ENCODE measurements around the gene PRKAG2.
"Not testable (repeated sequence)": the region's sequence is repeated elsewhere in the genome, so short reads cannot be mapped to it uniquely, and the experiment has no call there.

PRKAG2 gene

DNA sequence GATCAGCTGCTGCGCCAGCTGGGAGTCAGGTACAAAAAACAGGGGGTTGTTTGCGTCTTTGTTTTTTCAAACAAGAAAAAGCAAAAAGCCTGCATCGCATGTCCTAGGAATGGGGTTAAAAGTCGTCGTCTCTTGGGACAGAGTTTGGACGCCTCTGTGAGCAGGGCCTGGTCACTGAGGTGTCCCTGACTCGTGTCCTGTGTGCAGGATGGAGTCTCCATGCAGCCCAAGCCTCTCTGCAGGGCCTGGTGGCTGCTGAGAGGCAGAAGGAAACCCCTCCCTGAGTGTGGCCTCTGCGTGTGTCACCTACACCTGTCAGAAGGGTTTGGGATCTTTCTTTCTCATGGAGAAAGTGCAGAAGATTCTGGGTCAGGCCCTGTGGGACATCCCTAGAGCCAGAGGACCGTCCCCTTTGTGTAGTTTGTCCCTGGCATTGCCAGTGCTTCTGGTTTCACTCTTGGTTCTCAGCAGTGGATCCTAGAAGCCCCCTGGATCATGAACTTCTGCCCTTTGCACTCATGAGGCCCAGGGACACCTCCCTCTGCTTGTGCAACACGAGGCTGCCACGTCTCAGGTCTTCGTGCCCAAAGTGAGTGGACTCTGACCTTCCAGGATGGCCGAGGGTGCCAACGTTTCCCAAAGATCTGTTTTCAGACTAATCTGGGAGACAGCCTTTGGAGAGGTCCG, 75.0 kb downstream of the PRKAG2 start:
- no peak for DNase-seq (ENCODE audit: low read depth in 2 of 2)

DNA sequence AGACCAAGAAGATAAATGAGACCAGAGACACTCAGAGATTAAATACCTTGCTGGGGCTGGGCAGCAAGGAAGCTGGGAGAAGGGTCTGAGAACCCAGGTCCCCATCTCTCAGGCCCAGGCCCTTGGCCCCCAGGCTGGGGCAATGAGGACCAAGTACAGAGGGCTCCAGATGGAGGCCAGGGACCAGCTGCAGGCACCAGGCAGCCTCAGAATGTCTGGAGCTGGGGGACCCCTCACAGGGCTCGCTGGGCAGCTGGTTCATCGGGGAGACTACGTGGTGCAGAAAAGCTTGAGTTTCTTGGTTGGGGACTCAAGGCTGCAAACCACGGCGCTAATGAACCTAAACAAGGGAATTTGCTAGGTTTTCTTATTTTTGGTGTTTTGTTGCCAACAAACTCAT, 75.6 kb downstream of the PRKAG2 start:
- DNase-seq (ENCODE audit: low read depth in 2 of 2): no peak

DNA sequence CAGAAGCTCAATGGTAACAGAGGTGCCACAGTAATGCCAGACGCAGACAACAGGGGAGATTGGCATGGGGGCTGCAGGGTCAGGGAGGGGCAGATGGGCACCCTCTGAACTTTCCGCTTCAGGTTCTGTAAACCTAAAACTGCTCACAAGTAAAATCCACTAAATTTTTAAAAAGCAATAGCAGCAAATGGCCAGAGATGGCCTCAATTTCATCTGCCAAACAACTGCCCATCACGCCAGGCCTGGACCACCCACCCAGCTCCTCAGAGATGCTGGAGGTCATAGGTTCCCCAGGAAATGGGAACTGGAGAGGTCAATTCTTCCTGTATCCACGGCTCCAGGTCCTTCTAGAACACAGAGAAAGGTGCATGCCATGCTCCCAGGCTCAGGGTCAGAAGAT, 76.1 kb downstream of the PRKAG2 start:
- no peak for DNase-seq (ENCODE audit: low read depth in 2 of 2)

DNA sequence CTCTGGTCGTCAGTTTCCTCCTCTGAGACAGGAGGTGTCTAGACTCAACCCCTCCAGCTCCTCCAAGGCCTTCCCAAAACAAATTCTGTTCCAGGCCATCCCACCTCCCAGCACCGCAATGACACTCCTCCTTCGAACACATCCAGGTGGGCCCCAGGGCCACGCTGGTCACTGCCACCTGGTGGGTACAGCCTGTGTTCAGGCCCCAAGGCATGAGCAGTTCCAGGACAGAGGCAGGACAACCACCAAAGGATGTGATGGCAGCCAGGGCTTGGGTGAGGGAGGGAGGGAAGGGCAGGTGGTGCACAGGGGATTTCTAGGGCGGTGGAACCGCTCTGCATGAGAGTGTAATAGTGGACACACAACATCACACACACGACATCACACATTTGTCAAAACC, 76.5 kb downstream of the PRKAG2 start:
- DNase-seq (ENCODE audit: low read depth in 2 of 2): no peak

DNA sequence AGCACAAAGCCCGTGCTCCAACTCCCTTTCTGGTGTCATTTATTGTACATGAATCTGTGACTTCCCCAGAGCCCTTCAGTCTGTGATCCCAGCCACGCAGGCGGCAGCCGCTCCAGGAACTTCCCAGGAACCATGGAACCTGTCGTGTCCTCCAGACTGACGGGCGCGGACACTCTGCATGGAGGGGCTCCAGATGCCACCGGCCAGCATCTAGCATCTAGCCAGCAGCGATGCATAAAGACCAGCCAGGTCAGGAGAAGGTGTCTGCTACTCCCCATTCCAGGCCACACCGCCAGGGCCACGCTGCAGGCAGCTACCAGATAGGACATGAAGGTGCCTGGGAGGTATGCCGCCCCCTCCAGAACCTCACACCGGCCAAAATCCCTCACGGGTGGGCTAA, 77.4 kb downstream of the PRKAG2 start:
- DNase-seq (ENCODE audit: low read depth in 2 of 2): no peak

DNA sequence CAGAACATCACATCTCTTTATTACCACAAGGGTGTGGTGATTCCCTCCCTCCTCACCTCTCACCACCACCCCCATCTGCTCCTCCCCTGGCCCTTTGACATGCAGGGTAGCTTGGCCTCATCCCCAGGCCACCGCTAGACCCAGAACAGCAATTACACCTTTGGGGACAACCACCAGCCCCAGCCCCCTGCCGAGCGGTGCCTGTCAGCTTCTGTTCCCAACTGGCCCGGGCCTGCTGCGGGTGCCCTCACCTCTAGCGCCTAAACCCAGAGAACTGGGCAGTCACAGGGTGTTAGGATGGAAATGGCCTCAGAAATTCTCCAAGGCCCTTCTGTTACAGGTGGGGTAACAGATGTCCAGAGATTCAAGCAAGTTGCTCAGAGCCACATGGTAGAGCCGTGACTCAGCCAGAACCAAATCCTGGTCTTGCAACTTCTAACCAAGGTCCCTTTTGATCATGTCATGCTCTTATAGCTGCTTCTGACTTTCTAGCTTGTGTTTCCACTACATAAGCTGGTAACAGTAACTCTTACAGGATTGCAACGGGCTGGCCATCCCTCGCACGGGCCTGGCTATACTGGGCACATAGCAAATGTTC, 78.0 kb downstream of the PRKAG2 start:
- no peak for DNase-seq (ENCODE audit: low read depth in 2 of 2)

DNA sequence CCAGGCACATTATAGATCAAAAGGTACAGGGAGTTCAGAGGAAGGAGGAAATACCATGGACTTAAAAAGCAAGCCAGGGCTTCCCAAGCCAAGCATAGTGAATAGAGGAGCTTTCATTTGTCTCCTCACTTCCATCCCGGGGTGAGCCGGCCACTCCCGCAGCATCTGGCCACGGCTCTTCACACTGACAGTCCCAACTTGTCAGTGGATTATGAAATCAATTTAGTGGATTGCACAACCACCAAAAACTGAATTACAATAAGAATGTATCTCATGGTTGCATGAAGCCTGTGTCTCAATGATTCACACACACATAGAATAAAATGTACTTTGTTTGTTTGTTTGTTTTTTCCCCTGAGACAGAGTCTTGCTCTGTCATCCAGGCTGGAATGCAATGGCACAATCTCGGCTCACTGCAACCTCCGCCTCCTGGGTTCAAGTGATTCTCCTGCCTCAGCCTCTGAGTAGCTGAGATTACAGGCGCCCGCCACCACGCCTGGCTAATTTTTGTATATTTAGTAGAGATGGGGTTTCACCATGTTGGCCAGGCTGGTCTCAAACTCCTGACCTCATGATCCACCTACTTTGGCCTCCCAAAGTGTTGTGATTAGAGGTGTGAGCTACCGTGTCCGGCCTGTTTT, 79.1 kb downstream of the PRKAG2 start:
- DNase-seq (ENCODE audit: low read depth in 2 of 2): not testable (repeated sequence)

DNA sequence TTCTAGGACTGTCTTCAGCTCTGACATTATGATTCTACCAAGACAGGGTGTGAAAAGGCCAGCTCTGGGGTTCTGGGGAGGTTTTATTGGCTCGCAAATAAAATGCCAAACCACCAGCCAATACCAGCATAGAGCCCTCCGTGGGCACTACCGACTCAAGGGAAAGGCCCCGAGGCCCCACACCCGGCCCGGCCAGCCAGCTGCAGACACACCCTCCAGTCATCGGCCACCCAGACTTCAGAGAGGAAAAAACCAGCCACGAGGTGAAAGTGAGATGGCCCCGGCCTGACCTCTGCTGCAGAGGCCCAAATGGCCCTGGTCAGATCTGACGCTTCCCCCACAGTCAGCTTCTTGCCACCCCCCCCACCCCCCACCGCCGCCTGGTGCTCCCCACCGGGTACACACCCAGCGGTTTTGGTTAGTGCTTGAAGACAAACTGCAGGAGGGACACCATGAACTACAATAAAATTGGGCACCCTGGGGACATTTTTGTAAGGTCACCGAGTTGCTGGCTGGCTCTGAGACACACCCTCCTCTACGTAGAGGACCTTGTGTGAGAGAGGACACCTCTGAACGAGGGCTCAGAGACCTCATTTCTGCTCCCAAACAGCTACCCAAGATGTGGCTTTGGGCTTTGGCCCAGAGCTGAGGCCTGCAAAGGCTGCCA, 79.9 kb downstream of the PRKAG2 start:
- DNase-seq (ENCODE audit: low read depth in 2 of 2): no peak

DNA sequence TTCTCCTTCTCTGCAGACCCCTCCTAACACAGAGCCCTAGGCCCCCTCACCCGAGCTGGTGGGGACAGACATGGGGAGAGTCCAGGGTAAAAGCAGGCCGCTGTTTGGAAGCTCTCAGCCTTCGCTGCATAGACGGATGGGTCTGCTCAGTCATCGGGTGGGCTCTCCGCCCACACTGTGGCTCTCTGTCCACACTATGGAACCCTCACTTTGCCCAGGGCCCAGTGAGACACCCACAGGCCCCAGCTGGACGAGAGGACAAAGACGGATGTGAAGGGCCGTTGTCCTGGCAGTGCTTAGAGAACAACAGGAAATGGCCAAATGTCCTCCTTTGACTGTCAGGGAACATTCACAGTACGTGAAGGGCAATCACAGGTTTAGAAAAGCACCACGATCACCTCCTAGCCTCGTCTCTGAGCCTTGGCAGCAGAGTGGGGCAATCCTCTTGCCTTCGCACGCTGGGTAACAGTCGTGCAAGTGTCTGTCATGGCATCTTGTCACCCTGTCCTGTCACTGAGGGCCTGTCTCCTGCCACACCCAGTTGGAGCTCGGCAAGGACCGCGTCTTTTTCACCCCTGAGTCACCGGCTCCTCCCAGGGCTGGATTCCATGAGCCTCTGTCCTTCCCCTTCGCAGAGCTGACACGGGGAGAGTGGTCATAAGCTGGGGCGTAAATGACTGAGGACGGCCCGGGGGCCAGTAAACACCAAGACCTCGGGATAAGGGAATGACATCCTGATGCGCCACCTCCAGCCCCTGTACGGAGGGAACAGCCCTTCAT, 80.6 kb downstream of the PRKAG2 start:
- DNase-seq (ENCODE audit: low read depth in 2 of 2): no peak

DNA sequence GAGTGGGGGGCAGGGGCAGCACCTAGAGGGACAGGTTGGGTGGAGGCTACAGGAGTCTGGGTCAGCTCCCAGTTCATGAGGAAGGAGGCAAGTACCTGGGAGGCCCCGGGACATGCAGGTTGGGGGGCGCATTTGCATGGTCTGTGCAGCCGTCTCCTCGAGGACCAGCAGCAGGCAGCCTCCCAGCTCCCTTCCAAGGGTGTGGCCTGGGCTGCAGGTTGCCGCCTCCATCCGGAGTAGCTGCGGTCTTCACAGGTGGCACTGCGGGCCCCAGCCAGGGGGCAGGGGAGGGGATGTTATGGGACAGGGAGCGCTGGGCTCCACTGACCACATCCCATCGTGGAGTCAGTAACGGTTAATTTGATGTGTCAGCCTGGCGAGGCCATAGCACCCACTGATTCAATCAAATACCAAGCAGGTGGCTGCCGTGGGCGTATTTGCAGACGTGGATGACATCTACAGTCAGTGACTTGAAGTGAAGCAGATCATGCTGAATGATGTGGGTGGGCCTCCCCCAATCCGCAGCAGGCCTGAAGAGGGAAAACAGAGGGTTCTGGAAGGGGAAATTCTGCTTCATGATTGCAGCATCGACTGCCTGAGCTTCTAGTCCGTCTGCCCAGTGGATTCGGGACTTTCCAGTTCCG, 81.6 kb downstream of the PRKAG2 start:
- peak; percentile 59 to 60 for DNase-seq (ENCODE audit: low read depth in 2 of 2)

DNA sequence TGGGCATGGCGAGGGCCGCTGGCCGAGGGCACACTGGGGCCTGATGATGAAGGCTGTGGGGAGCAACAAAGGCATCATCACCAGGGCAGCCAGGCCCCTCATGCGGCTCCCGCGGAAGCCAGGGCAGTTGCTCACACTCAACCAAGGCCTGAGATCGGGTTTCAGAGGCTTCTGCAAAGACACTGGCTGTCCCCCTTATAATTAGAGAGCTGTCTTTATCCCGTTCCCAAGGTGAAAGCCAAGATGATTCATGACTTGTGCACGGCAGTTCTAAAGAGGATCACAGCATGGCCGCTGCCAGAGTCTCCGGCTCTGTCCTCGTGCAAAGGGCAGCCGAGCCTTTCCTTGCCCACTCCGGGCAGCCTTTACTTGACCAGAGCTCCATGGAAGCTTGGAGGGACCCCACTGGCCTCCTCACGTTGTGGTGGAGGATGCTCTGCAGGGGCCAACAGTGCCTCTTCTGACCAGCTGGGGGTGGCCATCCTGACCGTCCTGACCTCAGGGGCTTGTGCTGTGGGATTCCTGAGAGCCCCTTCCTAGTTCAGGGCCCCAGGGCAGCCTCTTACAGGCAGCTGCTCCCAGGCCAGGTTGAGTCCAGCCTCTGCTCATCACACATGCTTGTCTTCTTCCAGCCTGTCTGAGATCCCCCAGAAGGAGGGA, 82.3 kb downstream of the PRKAG2 start:
- DNase-seq (ENCODE audit: low read depth in 2 of 2): no peak

DNA sequence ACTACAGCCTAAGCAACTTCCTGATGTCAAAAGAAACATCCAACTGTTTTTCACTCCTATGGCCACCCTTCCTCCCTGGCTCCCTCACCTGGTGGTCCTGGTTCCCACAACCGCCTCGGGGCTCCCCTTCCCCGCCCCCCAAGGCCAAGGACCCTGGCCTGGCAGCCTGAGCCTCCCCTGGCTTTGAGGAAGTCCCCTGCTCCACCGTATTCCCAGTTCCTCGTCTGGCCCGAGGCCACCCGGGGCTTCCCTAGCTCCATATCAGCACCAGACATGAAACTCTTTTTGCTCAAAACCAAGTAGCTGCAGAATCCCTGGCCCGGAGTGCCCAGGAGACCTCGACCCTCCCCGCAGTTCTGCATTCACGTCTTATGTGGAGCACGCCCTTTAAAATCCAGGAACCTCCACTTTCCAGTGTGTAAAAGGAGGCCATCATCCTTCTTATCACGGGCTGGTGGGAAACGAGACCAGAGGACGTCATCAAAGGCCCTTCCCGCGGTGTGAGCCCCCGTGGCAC, 82.9 kb downstream of the PRKAG2 start:
- DNase-seq (ENCODE audit: low read depth in 2 of 2): no peak

DNA sequence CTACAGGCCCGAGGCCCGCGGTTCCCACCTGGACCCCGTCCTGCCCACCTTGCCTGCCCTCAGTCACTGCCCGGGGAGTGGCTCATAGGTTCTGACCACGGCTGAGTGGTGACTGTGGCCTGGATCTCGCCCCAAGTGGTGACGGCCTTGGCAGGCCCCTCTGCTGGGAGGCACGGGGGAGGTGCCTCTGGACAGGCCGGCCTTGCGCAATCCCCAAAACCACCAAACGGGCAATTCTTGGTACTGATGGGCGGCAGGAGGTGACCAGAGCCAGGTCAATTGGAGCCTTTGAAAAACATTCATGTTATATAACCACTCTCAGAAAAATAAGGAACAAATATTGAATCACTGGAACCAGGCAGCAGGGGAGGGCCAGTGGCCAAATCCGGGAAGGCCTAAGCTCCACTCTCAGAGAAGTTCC, 83.4 kb downstream of the PRKAG2 start:
- DNase-seq (ENCODE audit: low read depth in 2 of 2): no peak

DNA sequence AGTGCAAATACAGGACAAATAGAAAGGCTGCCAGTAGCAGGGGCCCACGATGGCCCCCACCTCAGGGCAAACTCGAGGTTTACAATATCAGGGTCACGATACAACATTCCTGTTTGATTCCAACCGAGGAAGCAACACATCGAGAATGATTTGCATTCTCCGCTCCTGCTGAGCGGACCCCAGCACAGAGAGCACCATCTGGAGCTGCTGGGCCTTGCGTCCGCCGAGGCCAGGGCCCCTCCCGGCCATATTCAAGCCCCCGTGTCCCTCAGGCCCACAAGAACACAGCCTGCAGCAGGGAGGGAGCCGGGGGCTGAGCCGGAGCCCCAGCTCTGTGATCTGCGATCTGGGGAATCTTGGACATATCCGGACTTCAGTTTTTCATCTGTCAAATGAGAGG, 84.3 kb downstream of the PRKAG2 start:
- no peak for DNase-seq (ENCODE audit: low read depth in 2 of 2)

DNA sequence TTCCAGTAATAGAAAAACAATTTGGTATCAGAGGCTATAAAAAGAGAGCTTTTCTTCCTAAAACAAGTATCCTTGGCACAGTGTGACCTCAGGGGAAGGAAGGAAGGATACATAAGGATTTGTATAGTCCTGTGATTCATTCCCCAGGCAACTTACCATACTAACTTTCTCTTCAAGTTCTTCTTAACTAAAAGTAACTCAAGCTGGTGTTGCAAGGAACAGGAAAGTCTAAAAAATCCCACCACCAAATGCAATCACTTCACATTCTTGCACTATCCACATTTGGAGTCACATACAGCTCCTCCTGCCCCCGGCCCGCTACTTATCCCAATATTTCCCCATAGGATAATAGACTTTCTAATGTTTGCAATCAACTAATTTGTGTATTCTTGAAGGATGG, 84.8 kb downstream of the PRKAG2 start:
- DNase-seq (ENCODE audit: low read depth in 2 of 2): no peak

DNA sequence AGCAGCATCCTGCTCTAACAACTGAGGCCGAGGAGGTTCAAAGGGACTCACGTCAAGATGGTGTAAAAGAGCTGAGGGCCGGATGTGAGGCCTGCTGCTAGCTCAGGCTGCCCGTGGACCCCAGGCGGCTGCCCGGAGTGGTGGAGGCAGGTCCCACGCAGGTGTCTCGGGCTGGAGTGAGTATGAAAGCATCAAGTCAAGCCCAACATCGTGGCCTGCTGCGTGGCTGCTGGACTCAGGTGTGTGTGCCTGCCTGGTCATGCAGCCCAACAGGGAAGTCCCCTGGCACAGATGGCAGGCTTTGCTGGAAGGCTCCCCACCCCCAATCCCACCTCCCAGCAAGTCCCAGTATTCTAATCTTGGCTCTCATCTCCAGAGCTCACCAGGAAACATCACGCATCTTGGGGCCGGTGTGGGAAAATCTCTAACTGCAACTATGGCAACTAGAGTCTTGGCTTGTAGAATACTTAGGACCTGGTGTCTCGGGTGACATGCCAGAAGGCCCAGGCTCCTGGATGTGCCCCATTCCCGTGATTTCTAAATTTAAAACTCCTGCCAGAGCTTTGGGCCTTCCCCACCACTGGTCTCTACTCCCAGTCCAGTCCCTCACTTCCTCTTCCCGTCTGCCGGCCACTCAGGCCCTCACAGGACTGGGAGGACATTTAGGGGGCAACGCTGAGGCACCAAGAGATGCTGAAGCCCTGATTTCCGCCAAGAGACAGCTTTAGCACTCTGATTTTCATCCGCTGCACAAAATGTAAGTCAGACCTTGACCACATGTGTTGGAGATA, 85.9 kb downstream of the PRKAG2 start:
- no peak for DNase-seq (ENCODE audit: low read depth in 2 of 2)

DNA sequence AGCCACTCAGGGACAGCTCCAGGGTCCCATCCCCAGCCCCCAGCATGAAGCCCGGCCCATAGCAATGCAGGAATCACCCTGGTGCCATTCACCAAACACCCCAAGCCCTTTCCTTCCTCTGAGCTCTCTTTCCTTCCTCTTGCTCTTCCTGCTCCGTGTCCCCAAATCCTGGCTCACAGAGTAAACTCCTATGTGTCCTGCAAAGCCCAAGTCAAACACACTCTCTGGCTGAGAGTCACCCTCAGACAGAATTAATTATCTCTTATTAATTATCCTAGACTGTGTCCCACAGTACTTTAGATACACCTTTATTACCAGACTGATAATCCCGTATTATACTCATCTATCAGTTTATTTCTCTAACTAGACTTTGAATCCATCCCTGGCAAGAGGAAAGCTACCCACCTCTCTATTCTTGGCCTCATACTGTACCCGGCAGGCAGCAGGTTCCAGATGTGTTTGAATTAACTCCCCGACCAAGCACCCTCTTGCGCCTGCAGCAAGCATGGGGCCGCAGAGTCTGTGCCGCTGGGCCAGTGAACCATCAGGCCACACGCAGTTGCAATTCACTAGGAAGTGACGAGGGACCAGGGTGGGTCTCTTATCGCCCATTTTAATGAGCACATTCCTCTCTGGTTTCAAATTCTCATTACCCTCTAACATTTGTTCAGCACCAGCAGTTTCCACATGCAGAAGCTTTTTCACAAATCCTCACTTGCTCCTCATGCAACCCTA, 86.7 kb downstream of the PRKAG2 start:
- no peak for DNase-seq (ENCODE audit: low read depth in 2 of 2)

DNA sequence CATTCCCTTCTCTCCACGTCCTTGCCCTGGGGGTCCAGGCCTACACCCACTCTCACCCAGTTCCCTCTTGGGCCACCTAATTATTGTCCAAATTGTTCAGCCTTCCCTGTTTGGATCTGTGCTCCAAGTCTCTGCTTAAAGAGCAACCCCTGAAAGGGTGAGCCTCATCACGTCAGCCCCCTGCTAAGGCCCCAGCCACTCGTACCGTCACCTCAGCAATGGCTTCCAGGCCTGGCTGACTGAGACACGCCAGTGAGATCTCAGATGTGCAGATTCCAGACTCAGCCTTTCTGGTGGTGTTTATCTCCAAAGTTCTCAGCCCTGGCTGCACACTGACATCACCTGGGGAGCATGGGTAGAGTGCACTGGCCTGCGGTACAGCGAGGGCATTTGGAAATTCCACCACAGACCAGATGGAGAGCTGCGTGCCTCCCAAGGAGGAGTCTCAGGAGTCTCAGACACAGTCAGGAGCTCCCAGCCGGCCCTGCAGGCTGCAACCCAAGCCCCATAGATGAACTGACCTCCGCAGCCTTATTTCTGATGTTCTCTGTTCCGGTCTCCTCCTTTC, 87.5 kb downstream of the PRKAG2 start:
- DNase-seq (ENCODE audit: low read depth in 2 of 2): no peak

DNA sequence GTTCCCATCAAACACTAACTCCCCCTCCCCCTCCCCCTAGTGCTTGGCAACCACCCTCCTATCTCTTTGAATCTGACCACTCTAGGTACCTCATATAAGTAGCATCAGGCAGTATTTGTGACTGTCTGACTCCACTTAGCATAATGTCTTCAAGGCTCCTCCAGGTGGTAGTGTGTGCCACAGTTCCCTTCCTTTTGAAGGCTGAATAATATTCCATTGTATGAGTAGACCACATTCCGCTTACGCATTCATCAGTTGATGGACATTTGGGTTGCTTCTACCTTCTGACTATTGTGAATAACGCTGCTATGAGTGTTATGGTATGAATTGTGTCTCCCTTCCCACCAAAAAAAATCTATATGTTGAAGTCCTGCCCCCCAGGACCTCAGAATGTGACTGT, 89.6 kb downstream of the PRKAG2 start:
- no peak for DNase-seq (ENCODE audit: low read depth in 2 of 2)
